GM19452 (cell line): ENCODE measurements around the gene HMGXB3.

Experiments
- ATAC-seq: cut with Tn5 transposase; IDR thresholded peaks from one replicate; pipeline ENCODE4 v1.9.1; 2021; ENCODE audit not compliant: unreplicated experiment

The HMGXB3 gene

DNA sequence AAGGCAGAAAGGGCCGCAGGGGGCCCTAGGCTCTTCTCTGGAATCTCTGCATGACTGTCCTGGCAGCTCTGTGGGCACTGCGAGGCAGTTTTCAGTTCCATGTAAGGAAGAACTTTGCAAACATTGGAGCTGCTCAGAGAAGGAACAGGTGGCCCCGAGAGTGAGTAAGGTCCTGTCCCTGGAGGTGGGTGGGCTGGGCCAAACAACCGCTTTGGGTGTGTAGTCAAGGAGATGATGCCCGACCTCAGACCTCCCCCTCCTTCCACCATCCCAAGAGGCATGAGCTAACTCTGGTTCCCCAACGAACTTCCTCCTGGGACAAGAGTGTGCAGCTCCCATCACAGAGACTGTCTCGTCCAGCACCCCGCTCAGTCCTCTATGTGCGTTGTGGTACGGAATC, 65.3 kb downstream of the HMGXB3 start:
- no peak for ATAC-seq

DNA sequence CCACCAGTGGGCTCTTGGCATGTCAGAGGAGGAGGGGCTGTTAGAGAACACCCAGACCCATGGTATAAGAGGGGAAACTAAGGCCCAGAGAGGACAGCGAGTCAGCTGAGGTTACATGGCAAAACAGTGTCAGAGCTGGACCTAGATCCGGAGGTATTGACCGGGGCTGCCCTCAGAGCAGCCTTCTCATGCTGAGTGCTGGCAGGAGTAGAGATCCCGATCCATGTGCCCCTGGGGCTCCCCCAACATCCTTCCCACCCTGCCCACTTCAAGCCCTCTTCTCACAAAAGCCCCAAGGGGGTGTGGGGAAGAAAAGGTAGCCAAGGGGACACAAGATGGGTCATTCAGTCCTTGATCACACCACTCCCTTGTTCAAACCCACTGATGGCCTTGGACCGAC, 65.9 kb downstream of the HMGXB3 start:
- no peak for ATAC-seq

DNA sequence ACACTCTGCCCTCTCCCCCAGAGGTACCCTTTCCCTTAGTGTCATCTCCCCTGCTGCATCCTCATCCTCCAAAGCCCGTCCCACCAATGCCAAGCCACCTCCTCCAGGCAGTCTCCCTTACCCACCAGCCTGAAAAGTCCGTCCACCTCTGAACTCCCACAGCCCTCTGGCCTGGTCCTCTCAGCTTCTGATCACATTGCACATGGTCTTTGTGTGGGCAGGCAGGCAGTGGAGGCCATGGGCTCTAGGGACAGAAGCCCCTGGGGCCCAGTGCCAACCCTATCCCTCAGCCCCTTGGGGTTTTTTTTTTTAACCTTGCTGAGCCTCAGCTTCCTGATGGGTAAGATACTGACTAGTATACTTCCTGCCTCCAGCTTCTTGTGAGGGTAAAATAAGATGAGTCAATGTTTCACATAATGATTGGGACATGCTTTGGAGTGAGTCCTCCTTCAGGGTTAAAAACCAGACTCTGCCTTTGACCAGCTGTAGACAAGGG, 66.4 kb downstream of the HMGXB3 start:
- ATAC-seq = peak; percentile 80

DNA sequence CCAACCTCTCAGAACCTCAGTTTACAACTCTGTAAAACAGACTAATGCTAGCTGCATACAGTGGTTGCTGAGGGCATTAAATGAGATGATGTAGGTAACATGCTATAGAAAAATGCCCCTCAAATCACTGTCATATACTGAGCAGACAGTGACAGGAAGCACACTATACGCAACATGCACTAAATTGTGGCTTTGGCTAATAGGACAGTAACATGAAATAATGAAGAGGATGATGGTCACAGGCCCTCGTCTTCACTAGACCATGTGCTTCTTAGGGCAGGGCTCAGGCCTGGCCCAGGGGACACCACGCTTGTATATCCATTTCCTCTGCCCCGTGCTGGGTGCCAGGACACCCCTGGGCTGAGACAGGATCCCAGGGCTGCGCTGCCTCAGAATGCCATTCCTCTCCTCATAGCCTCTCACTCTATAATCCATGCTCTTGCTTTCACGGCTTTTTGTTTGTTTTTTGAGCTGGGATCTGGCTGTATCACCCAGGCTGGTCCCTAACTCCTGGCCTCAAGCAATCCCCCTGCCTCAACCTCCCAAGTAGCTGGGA, 66.9 kb downstream of the HMGXB3 start:
- ATAC-seq = peak; percentile 34

DNA sequence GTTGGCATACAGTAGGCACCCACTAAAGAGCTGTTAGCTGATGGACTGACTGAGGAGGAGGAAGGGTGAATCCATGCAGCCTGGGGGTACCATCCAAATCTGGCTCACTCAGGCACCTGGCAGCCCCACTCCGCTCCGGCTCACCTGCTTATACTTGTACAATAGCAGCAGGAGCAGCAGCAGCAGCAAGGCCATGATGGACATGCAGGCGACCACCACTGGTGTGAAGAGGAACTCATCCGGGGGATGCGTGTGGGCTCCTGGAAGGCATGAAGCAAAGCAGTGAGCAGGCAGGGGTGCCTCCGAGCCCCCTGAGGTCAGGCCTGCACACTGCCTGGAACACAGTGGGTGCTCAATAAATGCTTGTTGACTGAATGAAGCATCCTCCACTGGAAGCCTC, 67.5 kb downstream of the HMGXB3 start:
- no peak for ATAC-seq

DNA sequence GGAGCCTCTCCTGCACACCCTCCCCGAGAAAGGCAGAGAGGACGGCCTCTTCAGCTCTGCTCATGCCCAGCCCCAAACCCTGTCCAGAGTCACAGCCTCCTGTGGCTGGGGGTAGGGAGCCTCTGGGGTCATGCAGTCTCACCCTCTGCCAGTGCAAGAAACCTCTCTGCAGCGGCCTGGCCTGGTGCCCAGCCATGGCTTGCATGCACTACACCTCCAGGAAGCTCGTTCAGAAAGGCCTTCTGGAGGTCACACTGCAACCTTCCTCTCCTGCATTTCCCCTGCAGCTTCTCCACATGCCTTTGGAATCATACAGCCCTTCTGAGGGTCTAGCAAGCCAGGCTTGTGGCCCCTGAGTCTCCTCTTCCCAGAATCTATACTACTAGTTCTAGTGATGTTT, 67.9 kb downstream of the HMGXB3 start:
- ATAC-seq = no peak

DNA sequence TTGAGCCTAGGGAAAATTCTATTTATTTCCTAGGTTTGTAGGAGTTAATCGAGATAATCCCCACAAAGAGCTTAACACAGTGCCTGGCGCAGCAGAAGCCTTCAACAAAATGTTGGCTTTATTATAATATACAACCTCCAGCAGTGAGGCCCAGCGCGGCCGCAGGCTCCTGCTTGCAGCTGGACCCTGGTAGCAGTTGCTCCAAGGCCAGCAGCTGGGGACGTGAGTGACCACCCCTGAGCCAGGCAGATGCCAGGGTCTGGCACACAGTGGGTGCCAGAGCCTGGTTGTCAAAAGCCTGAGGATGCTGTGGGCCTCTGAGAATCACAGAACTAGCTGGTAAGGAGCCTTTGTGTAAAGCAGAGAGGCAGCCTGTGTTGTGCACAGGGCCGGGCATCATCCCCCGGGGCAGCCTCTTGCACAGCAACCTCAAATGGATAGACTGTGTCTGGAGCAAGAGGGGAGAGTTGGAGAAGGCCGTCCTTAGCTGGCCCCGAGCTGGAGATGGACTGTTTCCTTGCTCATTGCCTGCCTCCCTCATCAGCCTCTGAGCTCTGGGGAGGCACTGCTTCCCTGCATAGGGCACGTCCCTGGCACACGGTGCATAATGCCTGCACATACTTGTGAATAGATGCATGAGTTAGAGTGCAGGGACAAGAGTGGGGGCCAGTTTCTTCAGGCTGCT, 68.6 kb downstream of the HMGXB3 start:
- no peak for ATAC-seq

DNA sequence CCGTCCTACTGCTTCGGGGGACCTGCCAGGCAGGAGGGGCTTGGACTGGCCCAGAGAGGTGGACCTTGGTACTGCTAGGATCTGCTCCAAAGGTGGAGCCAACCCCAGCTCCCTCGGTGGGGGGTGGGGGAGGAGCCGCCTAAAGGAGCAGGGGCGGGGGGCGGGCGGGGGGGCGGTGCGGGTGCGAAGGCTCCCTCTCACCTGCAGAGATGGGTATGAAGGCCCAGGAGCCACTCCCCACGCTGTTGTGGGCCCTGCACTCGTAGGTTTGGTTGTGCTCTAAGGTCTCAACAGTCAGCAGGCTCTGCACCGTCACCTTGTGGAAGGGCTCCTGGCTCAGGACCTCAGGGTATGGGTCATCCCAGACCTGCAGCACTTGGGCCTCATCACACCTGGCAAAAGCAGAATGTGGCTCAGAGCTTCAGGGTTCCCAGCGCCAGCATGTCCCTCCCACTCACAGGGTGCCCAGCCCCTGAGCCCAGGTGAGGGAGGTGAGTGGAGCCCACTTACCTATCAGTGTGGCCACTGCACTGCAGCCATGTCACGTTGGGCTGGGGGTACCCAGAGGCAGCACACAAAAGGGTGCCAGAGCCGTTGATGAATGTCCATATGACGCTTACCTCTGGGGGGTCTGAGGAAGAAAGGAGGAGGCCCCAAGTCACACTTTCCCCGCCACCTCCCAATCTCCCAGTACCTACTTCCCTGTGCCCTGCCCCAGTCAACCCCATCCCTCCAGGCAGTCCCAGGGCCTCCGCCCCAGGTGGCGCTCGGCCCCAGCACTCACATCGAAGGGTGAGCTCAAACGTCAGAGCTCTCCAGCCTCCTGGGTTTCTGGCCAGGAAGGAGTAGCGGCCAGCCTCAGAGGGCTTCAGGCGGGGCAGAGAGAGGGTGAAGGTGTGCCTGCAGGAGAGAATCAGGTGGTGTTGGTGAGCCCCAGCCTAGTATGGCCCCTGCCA, 69.4 kb downstream of the HMGXB3 start:
- no peak for ATAC-seq

DNA sequence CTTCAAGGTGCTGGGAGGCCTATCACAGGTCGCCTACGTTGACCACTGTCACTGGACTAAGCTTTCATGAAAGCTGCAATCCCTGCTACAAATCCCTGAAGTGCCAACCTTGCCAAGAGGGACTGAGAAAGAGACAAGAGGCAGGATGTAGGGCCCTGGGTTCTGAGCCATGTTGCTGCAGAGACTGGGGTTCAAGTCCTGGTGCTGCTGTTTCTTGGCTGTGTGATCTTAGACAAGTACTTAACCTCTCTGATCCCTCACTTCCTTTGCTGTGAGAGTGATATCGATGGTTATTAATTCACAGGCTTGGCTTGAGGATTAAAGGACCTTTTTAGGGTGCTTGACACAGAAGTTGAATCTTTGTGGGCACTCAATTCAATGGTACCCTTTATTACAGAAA, 70.3 kb downstream of the HMGXB3 start:
- no peak for ATAC-seq

DNA sequence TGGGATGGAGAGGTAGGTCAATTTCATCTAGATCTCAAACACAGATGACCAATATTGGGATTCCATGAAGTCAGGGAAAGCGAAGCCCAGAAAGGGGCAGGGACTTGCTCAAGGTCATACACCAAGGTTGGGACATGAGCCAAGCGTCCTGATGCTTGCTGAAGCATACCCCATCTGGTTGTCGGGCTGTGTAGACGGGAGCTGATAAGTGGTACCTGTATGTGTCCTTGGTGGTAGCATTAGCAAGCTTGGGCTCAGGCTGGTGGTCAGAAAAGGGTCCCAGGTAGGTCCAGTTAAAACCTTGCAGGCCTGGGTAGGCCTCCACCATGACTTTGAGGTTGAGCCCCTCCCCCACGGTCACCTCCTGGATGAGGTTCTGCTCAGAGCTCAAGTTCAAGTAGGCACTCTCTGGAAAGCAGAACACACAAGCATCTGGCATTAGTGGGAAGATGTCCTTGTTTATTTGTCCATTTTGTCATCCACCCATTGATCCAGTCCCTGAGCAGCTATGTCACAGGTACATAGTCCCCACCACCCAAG, 72.6 kb downstream of the HMGXB3 start:
- no peak for ATAC-seq

DNA sequence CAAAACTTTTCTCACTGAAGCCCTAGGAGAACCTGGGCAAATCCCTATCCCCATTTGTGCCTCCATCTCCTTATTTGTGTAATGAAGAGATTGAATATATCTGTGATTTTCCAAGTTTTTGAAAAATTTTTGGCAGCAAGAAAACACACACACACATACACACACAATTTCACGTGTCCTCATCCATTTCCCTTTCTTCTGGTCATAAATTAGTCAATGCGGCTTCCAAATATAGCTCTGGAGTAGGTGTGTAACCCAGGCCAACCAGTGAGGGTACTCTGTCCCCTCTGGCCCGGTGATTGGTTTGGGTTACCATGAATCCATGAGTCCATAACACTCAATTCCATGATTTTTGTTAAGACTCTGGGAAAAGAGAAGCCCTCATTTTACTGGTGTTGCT, 73.1 kb downstream of the HMGXB3 start:
- ATAC-seq = no peak

DNA sequence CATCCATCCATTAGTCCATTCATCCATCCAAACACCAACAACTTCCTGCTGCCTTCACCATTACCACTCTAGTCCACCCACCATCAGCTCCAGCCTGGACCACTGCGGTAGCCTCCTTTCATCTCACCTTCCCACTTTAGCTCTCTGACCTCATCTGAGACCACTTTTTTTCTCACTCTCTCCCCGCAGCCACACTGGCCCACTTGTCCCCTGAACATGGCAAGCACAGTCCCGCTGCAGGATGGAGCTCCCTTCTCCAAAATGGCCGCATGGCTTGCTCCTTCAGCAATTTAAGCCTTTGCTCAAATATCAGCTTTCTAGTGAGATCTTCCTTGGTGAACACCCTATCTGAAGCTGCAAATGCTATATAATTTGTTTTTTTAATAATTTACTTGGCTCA, 74.7 kb downstream of the HMGXB3 start:
- no peak for ATAC-seq

DNA sequence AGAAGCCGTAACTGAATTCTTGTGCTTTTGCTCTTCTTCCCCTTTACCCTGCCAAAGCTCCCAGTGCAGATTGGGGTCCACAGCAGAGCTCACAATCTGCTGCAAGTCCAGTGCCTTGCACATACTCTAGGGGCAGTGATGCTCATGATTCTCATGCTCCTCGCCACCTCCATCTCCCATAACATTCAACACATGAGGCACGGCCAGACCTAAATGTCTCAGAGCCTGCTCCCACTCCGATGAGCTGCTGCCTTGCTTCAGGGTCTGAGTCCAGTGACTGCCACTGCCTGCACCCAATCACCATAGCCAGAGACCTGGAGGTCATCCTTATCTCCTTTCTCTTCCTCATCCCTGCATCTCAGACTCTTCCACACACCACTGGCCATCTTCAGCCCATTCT, 75.3 kb downstream of the HMGXB3 start:
- ATAC-seq = no peak

DNA sequence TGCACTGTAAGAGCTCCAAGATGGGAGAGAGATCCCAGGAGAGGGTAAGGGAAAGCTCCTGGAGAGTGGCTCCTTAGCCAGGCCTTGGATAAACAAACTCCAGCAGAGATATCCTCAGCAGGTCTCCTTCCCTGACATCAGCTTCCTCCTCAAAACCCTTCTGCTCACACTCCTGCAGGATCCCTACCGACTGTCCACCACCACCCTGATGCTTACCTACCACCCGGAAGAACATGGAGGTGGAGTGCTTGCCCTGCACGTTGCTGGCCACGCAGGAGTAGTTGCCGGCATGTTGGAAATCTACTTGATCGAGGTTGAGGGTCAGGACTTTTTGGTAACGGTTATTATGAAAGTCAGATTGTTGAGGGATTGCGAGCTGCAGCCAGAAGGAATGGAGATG, 76.5 kb downstream of the HMGXB3 start:
- no peak for ATAC-seq

DNA sequence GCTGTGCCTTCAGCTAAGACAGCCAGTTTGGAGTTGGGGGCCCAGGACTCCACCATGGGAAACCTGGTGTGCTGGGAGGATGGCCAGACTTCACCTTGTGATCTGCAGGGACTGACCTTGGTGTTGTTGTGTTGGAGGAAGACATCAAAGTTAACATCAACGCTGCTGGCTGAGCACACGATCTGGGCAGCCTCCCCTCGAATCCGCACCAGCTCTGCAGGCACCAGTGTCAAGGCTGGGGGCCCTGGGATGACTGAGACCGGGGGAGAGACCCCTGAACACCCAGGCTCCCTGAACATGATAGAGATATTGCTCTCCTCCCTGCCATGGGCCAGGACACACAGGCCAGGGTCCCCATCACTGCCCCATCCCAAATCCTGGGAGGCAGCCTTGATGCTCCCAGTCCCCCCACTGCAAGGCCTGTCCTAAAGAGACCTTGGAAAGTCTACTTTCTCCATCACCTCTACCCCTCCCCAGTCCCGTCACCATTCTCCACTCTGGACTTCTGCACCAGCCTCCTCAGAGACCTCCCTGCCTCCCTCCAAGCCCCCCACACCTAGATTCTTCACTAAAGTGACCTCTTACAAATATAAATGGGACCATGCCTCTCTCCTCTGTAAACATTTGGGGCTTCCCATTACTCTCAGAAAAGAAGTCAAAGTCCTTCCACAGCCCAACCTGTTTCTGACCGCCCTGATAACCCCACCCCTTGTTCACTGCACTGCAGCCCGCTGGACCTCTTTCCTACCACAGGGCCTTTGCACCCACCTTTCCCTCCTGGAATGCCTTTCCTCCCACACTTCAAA, 77.7 kb downstream of the HMGXB3 start:
- no peak for ATAC-seq

DNA sequence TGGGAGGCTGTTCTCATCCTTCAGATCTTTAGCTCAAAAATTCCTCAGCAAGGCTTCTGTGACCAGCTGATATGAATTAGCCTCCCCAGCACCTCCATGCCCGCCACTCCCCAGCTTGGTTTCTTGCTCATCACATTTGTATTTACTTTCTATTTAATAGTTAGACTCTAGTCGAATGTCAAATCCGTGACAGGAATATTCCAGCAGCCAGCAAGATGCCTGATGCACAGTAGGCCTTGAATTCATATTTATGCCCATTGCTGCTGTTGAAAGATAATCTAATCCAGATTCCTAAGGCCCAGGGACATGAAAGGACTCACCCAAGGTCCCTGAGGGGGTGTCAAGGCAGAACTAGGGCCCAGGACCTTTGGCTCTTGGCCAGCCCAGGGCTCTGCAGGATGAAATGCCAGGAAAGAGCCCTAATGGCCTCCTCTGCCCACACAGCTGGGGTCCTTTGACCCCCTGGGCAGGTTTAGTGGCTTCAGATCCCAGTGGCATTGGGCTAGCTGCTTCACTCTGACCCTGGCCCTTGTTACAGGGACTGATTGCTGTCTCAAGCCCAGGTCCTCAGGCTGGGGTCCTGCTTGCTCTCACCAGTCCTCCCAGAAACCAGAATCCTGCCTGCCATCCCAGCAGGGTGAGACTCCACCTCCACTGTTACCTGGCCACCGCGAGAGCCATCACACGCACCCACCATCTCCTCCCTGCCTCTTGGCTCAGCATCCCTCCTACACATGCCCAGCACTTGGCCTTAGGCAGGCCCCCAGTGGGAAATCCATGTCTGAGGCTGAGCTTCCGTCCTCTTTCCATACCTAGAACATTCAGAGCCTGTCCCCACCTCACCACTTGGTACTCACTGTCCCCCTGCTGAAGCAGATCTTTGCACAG, 78.5 kb downstream of the HMGXB3 start:
- no peak for ATAC-seq

DNA sequence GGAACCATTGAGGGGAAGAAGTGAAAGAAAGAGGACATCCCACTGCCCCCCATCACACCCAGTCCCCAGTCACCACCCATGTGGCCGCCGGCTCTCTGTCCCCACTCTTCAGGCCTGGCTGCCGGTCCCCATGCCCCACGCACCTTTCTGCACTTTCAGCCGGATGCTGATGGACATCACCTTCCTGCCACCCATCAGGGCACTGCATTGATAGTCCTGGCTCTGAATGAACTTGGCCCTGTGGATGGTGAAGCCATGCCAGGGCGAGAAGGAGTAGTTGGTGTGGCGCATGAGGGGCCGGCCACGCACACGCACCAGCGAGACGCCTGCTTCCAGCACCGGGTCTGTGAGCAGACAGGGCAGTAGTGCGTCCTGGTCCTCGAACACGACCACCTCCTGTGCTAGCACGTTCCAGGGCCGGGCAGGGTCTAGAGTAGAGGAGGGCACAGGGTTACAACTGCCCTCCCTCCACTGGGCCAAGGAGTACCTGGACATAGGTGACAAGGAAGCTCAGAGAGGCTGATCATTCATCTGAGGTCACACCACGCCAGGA, 79.4 kb downstream of the HMGXB3 start:
- ATAC-seq = no peak

DNA sequence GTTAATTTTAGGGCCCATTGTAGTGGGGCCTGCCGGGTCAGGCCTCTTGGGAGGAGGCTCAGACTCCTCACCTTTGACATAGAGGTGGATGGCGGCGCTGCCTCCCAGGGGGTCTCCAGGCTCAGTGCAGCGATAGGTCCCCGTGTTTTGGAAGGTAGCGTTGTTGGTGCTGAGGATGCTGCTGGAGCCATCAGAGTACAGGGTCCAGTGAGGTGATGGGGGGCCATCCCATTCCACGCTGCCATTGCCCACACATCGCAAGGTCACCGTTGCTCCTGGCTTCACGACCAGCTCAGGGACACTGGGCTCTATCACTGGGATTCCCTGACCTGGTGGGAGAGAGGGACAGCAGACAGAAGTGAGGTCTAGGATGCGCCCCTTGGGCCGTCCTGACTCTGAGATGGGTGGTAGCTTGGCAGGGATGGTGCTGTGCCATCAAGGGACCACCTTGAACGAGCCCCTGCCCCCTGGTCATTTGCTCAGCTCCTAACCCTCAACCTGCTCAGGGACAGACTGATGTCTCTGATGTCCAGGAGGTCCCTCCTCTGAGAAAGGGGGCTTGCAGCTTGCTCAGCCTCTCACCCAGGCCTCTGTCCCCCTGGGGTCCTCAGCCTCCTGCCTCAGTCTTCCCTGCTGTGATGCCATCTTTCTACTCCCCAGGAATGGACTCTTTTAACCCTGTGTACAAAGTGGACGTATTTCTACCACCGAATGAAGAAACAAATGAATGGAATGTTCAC, 80.3 kb downstream of the HMGXB3 start:
- no peak for ATAC-seq
